IPS-18a (cell line): Measurements from ENCODE around the gene PTPRZ1.
A peak's percentile ranks its signal among the peaks of the same experiment; 100 is the strongest.

Experiments used
- H3K27ac ChIP-seq: one replicate; pipeline ENCODE4 v1.5.1; 2013; ENCODE audit warnings: low read length
- H3K27me3 ChIP-seq: one replicate; pipeline ENCODE4 v1.6.1; 2013; ENCODE audit warnings: mild to moderate bottlenecking, low read length; ENCODE audit not compliant: control insufficient read depth, insufficient read depth
- H3K36me3 ChIP-seq: one replicate; pipeline ENCODE4 v1.6.1; 2013; ENCODE audit warnings: low read depth, low read length; ENCODE audit not compliant: control insufficient read depth
- H3K4me1 ChIP-seq: one replicate; pipeline ENCODE4 v1.6.1; 2013; ENCODE audit warnings: low read depth, low read length; ENCODE audit not compliant: control insufficient read depth
- H3K4me3 ChIP-seq: one replicate; pipeline ENCODE4 v1.5.1; 2013; ENCODE audit warnings: low read length
- H3K9ac ChIP-seq: one replicate; pipeline ENCODE4 v1.6.1; 2013; ENCODE audit warnings: mild to moderate bottlenecking, low read length, moderate library complexity
- H3K9me3 ChIP-seq: one replicate; pipeline ENCODE4 v1.6.1; 2013; ENCODE audit warnings: low read depth, low read length; ENCODE audit not compliant: control insufficient read depth

PTPRZ1 gene

DNA sequence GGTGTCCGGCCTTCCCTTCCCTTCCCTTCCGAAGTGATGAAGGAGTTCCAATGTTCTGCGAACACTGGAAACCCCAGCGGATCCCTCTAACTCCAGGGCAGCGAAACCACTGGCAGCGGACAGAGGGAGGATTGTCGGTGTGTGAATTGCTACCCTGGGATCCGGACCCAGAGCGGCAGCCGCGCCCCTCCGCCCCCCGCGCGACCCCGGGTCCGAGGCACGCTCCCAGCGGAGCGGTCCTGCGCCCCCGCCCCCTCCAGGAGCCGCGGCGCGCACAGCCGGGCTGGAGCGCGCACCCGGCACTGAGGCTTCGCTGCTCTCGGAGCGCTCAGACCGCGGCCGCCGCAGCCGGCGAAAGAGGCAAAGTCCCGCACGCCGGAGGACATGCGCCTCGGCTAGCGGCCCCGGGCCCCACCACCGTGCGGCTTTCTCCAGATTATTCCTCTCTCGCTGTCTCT lies at the start of gene PTPRZ1:
TSS of gene PTPRZ1 (plus strand) at position 331 of the 458 bp plus-strand sequence. CDS start 339 bp downstream, outside the sequence.
- Histone ChIP-seq H3K9me3 (no peaks in the 10 kb centered on the region), H3K4me1 (peaks cover 31% of the 10 kb centered on the region), H3K27ac (peak within 1 kb of the TSS; percentile 60), H3K9ac (peak within 1 kb of the TSS; percentile 97), H3K36me3 (no peaks in the 10 kb centered on the region), H3K4me3 (peak within 1 kb of the TSS; percentile 85), H3K27me3 (no peaks in the 10 kb centered on the region)

DNA sequence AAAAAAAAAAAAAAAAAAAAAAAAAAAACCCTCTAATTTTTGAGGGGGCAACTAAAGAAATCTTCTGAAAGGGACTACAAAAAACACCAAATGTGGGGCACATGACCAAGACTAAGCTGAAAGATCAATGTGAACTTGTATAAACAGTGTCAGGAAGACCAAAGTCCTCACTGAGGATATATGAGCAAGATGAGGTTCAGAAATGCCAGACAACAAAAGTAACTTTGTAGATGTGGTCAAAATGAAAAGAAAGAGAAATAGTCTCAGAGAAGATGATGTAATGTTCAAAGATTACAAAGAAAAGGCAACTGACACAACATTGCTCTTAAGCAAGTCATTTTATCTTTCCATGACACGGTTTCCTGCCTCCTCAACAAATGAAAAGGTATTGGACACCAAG lies 48.7 kb upstream of the PTPRZ1 start:
- Histone ChIP-seq H3K4me3 (no peak overlapping the region), H3K9me3 (no peaks in the 10 kb centered on the region), H3K9ac (no peak overlapping the region), H3K36me3 (no peaks in the 10 kb centered on the region), H3K27me3 (no peaks in the 10 kb centered on the region), H3K4me1 (no peaks in the 10 kb centered on the region), H3K27ac (no peak overlapping the region)

- Histone ChIP-seq H3K9me3 (no peaks in the 10 kb centered on the region), H3K36me3 (no peaks in the 10 kb centered on the region), H3K4me1 (no peaks in the 10 kb centered on the region), H3K9ac (no peak overlapping the region), H3K27ac (no peak overlapping the region), H3K27me3 (no peaks in the 10 kb centered on the region), H3K4me3 (no peak overlapping the region)
Measured at GRCh38 chr7:121831351-121831750, 41.6 kb upstream of the PTPRZ1 start.

- no peak overlapping the region for H3K4me3 ChIP-seq
- no peaks in the 10 kb centered on the region for H3K27me3 ChIP-seq
- H3K27ac ChIP-seq = no peak overlapping the region
- no peaks in the 10 kb centered on the region for H3K9me3 ChIP-seq
- no peak overlapping the region for H3K9ac ChIP-seq
- H3K4me1 ChIP-seq = no peaks in the 10 kb centered on the region
- H3K36me3 ChIP-seq = no peaks in the 10 kb centered on the region
Measured at GRCh38 chr7:121831801-121832200, 41.2 kb upstream of the PTPRZ1 start.

- H3K4me1 ChIP-seq = no peaks in the 10 kb centered on the region
- no peaks in the 10 kb centered on the region for H3K9me3 ChIP-seq
- H3K36me3 ChIP-seq = no peaks in the 10 kb centered on the region
- H3K4me3 ChIP-seq = no peak overlapping the region
- H3K27me3 ChIP-seq = no peaks in the 10 kb centered on the region
- no peak overlapping the region for H3K27ac ChIP-seq
- H3K9ac ChIP-seq = no peak overlapping the region
Measured at GRCh38 chr7:121832347-121832746, 40.6 kb upstream of the PTPRZ1 start.

GRCh38 chr7:121833991-121834390 lies 39.0 kb upstream of the PTPRZ1 start:
- Histone ChIP-seq H3K27ac (no peak overlapping the region), H3K9ac (no peak overlapping the region), H3K36me3 (no peaks in the 10 kb centered on the region), H3K4me1 (peaks cover 3% of the 10 kb centered on the region), H3K27me3 (no peaks in the 10 kb centered on the region), H3K4me3 (no peak overlapping the region), H3K9me3 (no peaks in the 10 kb centered on the region)

DNA sequence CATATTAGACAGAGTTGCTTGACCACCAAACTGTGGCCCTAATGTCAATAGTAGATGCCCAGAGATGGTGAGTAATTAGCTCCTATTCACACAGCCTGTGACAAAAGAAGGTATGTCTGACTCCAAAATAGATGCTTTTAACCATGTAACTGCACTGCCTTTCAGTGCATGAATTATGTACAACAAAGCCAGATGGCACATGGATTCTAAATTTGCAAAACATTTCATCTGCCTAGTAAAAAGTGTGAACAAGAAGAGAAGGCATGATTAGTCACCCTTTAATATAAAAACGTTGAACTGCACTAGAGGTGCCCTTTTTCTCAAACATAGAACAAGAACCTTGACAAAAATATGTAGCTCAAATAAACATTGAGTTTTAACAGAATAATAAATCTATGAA lies 35.5 kb upstream of the PTPRZ1 start:
- Histone ChIP-seq H3K27ac (no peak overlapping the region), H3K4me1 (peaks cover 12% of the 10 kb centered on the region), H3K4me3 (no peak overlapping the region), H3K9ac (no peak overlapping the region), H3K36me3 (no peaks in the 10 kb centered on the region), H3K9me3 (no peaks in the 10 kb centered on the region), H3K27me3 (no peaks in the 10 kb centered on the region)

GRCh38 chr7:121847041-121847440 lies 25.9 kb upstream of the PTPRZ1 start:
- Histone ChIP-seq H3K4me1 (no peaks in the 10 kb centered on the region), H3K27ac (no peak overlapping the region), H3K9ac (no peak overlapping the region), H3K9me3 (no peaks in the 10 kb centered on the region), H3K4me3 (no peak overlapping the region), H3K27me3 (no peaks in the 10 kb centered on the region), H3K36me3 (no peaks in the 10 kb centered on the region)

DNA sequence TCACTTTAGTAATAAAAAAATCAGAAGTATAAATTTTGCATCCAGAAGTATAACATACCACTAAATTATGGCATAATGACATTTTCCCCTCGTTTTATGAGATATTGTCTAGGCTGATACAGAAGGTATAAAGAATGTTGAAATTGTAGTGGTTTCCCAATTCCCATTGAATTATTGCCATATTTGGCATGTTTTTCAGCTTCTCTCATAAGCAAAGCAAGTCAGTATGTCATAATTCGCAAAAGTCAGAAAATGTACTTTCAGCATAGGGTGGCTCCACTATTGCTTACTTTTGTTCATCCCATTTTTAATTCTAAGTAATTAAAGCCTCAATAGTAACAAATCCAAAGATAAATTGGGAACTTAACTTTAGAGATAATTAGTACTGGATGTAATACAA lies 19.7 kb upstream of the PTPRZ1 start:
- H3K4me3 ChIP-seq = no peak overlapping the region
- H3K27me3 ChIP-seq = no peaks in the 10 kb centered on the region
- H3K9me3 ChIP-seq = no peaks in the 10 kb centered on the region
- no peaks in the 10 kb centered on the region for H3K36me3 ChIP-seq
- no peak overlapping the region for H3K27ac ChIP-seq
- no peaks in the 10 kb centered on the region for H3K4me1 ChIP-seq
- no peak overlapping the region for H3K9ac ChIP-seq

DNA sequence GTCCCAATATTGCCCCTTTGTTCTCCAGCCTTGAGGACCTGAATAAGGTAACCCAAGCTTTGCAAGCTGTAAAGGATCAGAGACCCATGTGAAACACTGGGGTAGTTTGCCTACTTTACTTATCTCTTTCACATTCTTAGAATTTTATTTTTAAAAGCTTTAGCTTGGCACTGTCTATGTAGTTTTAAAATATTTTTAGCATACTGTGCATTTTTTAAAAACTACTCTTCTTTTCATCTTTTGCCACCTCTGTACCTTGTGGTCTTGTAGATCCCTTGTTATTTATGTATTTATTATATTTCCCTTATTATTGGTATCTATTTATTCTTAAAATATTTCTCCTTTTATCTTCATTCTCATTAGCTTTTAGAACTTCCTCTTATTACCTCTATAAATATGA lies 12.0 kb upstream of the PTPRZ1 start:
- Histone ChIP-seq H3K27ac (no peak overlapping the region), H3K36me3 (no peaks in the 10 kb centered on the region), H3K4me3 (no peak overlapping the region), H3K9ac (no peak overlapping the region), H3K27me3 (no peaks in the 10 kb centered on the region), H3K4me1 (no peaks in the 10 kb centered on the region), H3K9me3 (no peaks in the 10 kb centered on the region)

- Histone ChIP-seq H3K27me3 (no peaks in the 10 kb centered on the region), H3K4me1 (no peaks in the 10 kb centered on the region), H3K27ac (no peak overlapping the region), H3K4me3 (no peak overlapping the region), H3K9ac (no peak overlapping the region), H3K36me3 (no peaks in the 10 kb centered on the region), H3K9me3 (no peaks in the 10 kb centered on the region)
Measured at GRCh38 chr7:121862591-121862990, 10.4 kb upstream of the PTPRZ1 start.

DNA sequence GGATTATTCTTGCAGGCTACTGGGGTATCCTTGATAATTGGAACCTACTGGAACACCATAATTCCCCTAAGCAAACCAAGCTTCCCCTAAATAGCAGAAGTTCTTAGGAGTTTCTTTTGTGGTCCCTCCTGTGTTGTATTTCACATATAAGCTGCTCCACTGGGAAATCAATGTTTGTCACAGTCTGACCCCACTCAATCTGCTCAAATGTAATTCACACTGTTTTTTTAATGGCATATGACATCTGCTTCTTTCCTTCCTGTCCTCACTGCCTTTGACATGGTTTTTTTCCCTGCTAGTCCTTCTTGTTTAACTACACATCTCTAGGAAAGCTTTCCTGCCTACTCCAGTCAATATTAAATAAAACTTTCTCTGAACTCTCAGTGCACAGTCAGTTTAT lies 1.8 kb upstream of the PTPRZ1 start:
- Histone ChIP-seq H3K9ac (no peak overlapping the region), H3K4me1 (peaks cover 22% of the 10 kb centered on the region)

More for the DNA sequence above, 1.8 kb upstream of the PTPRZ1 start:
- Histone ChIP-seq H3K36me3 (no peaks in the 10 kb centered on the region), H3K9me3 (no peaks in the 10 kb centered on the region), H3K27ac (no peak overlapping the region), H3K4me3 (no peak overlapping the region), H3K27me3 (no peaks in the 10 kb centered on the region)
